ENCODE results near the gene USHBP1. TPM values are rescaled to one million over a fixed set of nuclear protein-coding genes. Genes with fewer than 3 reads are reported as not detected.
A peak's percentile ranks its signal among the peaks of the same experiment; 100 is the strongest.

Gene USHBP1
- total RNA-seq, 1 experiment from 2014 or later: 6.4 TPM

DNA sequence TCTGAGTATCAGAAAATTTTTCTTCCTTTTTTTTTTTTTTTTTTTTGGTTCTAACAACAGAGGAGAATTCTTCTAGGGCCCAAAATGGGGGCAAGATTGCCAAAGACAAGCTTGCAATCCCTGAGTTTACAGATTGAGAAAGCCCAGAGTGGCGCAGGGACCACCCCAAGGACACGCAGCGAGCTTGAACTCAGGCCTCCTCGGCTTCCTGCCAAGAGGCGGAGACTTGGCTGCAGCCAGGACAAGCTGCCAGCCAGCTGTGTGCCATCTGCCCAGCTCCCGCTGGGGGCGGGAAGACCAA lies 40.6 kb upstream of the USHBP1 start:
- DNase-seq: no peak
- Histone ChIP-seq H4K20me1 (ENCODE audit: control insufficient read depth, insufficient read depth, insufficient read length) (no peaks in the 10 kb centered on the region), H3K14ac (ENCODE audit: insufficient read depth, low read length) (no peak overlapping the region), H2BK5ac (ENCODE audit: insufficient read length, low read length) (no peak overlapping the region), H3K27me3 (ENCODE audit: insufficient read depth, low read length) (no peaks in the 10 kb centered on the region), H4K8ac (replicated peaks; ENCODE audit: insufficient read length, low read depth, low read length) (no peak overlapping the region), H3K27ac (ENCODE audit: insufficient read length, low read depth, low read length) (no peak overlapping the region), H3K9me3 (ENCODE audit: control insufficient read depth, low read depth, low read length) (no peaks in the 10 kb centered on the region), H4K5ac (ENCODE audit: insufficient read length, low read depth, low read length) (no peak overlapping the region), H2AFZ (ENCODE audit: low read length) (no peak overlapping the region), H2BK12ac (ENCODE audit: insufficient read length, low read depth, low read length) (no peak overlapping the region), H3K4ac (ENCODE audit: low read depth, low read length) (no peak overlapping the region), H3K4me2 (ENCODE audit: insufficient read depth, insufficient read length, low read length) (peak overlapping the region; percentile 27), H2BK15ac (ENCODE audit: low read depth, low read length) (no peak overlapping the region), H3K9ac (ENCODE audit: extremely low read depth, insufficient read length, low read length) (no peak overlapping the region), H3K79me1 (ENCODE audit: insufficient read depth, low read depth, low read length, poor library complexity, severe bottlenecking) (no peaks in the 10 kb centered on the region), H2AK5ac (ENCODE audit: insufficient read length, low read length) (no peak overlapping the region), H3K18ac (ENCODE audit: insufficient read length, low read depth, low read length) (no peak overlapping the region), H3K23me2 (ENCODE audit: insufficient read length, low read depth, low read length, poor library complexity, severe bottlenecking) (peaks cover 8% of the 10 kb centered on the region), H3T11ph (ENCODE audit: low read length) (no peak overlapping the region), H2BK120ac (ENCODE audit: low read depth, low read length, poor library complexity, severe bottlenecking) (no peak overlapping the region), H3K56ac (ENCODE audit: insufficient read length, low read depth, low read length) (no peak overlapping the region), H3K4me1 (ENCODE audit: insufficient read depth, low read length) (peaks cover 3% of the 10 kb centered on the region; the same call in 1 of the 2 replicates), H3K79me2 (ENCODE audit: insufficient read depth, low read length) (no peaks in the 10 kb centered on the region), H4K91ac (ENCODE audit: insufficient read length, low read depth, low read length) (no peak overlapping the region), H3K23ac (ENCODE audit: insufficient read length, low read depth, low read length) (no peak overlapping the region), H2BK20ac (ENCODE audit: low read depth, low read length, poor library complexity, severe bottlenecking) (no peak overlapping the region)
- Mint-ChIP-seq H3K27me3 (ENCODE audit: low read depth) (no peaks in the 10 kb centered on the region; the same call in 1 of the 2 replicates), H3K36me3 (ENCODE audit: insufficient read depth in 1 of 3, low read depth in 3 of 3) (peaks cover 3 to 11% (median 7%) of the 10 kb centered on the region in 3 experiments; a peak in 6 of 7 replicates), H3K27ac (peak overlapping the region; percentile 7 to 41 (median 27); a peak in 3 of 7 replicates), H3K4me3 (peak overlapping the region; percentile 1 to 97; a peak in 4 of 5 replicates), H3K9me3 (no peaks in the 10 kb centered on the region), H3K4me1 (peaks cover 25 to 40% of the 10 kb centered on the region in 2 experiments)
- TF ChIP-seq, protein P1, sequence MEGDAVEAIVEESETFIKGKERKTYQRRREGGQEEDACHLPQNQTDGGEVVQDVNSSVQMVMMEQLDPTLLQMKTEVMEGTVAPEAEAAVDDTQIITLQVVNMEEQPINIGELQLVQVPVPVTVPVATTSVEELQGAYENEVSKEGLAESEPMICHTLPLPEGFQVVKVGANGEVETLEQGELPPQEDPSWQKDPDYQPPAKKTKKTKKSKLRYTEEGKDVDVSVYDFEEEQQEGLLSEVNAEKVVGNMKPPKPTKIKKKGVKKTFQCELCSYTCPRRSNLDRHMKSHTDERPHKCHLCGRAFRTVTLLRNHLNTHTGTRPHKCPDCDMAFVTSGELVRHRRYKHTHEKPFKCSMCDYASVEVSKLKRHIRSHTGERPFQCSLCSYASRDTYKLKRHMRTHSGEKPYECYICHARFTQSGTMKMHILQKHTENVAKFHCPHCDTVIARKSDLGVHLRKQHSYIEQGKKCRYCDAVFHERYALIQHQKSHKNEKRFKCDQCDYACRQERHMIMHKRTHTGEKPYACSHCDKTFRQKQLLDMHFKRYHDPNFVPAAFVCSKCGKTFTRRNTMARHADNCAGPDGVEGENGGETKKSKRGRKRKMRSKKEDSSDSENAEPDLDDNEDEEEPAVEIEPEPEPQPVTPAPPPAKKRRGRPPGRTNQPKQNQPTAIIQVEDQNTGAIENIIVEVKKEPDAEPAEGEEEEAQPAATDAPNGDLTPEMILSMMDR (conservative IDR thresholded peaks at IDR 0.05): no peak
- WGBS (ENCODE audit: extremely low coverage, insufficient read length, low lambda C conversion rate): no CpG with 5 or more reads among the region's 7 CpGs

Measured in H9 (cell line).